ENCODE results near the gene ANO7.

- TF ChIP-seq, protein P1, sequence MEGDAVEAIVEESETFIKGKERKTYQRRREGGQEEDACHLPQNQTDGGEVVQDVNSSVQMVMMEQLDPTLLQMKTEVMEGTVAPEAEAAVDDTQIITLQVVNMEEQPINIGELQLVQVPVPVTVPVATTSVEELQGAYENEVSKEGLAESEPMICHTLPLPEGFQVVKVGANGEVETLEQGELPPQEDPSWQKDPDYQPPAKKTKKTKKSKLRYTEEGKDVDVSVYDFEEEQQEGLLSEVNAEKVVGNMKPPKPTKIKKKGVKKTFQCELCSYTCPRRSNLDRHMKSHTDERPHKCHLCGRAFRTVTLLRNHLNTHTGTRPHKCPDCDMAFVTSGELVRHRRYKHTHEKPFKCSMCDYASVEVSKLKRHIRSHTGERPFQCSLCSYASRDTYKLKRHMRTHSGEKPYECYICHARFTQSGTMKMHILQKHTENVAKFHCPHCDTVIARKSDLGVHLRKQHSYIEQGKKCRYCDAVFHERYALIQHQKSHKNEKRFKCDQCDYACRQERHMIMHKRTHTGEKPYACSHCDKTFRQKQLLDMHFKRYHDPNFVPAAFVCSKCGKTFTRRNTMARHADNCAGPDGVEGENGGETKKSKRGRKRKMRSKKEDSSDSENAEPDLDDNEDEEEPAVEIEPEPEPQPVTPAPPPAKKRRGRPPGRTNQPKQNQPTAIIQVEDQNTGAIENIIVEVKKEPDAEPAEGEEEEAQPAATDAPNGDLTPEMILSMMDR (IDR thresholded peaks at IDR 0.05) = no peak
- TF ChIP-seq EZH2 (IDR thresholded peaks at IDR 0.05; ENCODE audit: borderline replicate concordance, insufficient read depth, low read depth, low read length, poor library complexity, severe bottlenecking) = no peak
These were observed 39.8 kb downstream of the ANO7 start for GRCh38 chr2:241228081-241228859.

Data from B cell (primary cell).